Panc1 (cell line): ENCODE measurements around the gene IL37.

ENCODE experiments used
- POLR2AphosphoS5 ChIP-seq: IDR thresholded peaks from 2 replicates; pipeline ENCODE4 v1.6.1; 2012; ENCODE audit warnings: mild to moderate bottlenecking, low read depth, low read length, moderate library complexity
- REST ChIP-seq, 2 experiments: IDR thresholded peaks; 2 replicates each; pipeline ENCODE4 v1.6.1; 2011 to 2012; ENCODE audit warnings: low read depth in 2 of 2, control low read depth in 1 of 2, low read length in 1 of 2, mild to moderate bottlenecking in 1 of 2, moderate library complexity in 1 of 2; ENCODE audit not compliant: insufficient read depth in 1 of 2
- TF ChIP-seq, protein P1 (sequence below): fragments of 450-650 bp; IDR thresholded peaks from 2 replicates; pipeline ENCODE4 v1.5.1; 2017; ENCODE audit warnings: mild to moderate bottlenecking

DNA sequence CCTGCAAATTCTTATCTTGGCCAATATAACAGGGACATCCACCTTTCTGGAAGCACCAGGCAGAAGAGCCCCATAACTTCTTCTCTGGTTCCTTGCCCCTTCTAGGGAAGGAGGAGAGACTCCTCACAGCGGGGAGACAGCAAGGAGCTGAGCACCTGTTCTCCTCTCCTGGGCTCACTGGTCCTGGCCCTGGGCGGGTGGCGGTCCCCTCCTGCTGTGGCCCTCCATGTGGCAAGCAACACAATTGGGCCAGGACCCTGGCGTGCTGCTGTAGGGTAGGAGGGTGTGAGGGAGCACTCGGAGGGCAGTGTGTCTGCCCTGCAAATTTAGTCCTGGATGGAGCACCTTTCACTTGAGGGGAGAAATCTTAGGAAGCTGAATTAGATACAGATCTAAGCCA, 6.9 kb downstream of the IL37 start:
- TF ChIP-seq, protein P1, sequence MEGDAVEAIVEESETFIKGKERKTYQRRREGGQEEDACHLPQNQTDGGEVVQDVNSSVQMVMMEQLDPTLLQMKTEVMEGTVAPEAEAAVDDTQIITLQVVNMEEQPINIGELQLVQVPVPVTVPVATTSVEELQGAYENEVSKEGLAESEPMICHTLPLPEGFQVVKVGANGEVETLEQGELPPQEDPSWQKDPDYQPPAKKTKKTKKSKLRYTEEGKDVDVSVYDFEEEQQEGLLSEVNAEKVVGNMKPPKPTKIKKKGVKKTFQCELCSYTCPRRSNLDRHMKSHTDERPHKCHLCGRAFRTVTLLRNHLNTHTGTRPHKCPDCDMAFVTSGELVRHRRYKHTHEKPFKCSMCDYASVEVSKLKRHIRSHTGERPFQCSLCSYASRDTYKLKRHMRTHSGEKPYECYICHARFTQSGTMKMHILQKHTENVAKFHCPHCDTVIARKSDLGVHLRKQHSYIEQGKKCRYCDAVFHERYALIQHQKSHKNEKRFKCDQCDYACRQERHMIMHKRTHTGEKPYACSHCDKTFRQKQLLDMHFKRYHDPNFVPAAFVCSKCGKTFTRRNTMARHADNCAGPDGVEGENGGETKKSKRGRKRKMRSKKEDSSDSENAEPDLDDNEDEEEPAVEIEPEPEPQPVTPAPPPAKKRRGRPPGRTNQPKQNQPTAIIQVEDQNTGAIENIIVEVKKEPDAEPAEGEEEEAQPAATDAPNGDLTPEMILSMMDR, result no peak
- TF ChIP-seq POLR2AphosphoS5, result no peak
- TF ChIP-seq REST (IDR thresholded peaks at IDR 0.05; ENCODE audit: insufficient read depth in 1 of 2, low read depth in 2 of 2, low read length in 1 of 2), result no peak
